PC-3 (cell line): Measurements from ENCODE around the gene GDPD5. TPM values are rescaled to one million over a fixed set of nuclear protein-coding genes. Genes with fewer than 3 reads are reported as not detected.

ENCODE experiments used
- ATAC-seq: fragments of 200-7000 bp; cut with Tn5 transposase; 2 replicates; pipeline ENCODE4 v1.9.1; 2020; ENCODE audit warnings: mild to moderate bottlenecking, moderate library complexity
- BruUV-seq: library from RNA; stranded (reverse); fragments of 400-500 nt; replicated peaks from 2 replicates; lab custom pipeline; 2021; lab: Mats Ljungman, UMichigan
- CTCF ChIA-PET: fragments of 300-600 bp; sonication (Branson Sonifier 250); formaldehyde crosslinking; loops from one replicate; lab custom pipeline; 2022; ENCODE audit warnings: antibody characterized with exemption; lab: Charles Lee
- POLR2A ChIA-PET: fragments of 300-600 bp; sonication (Branson Sonifier 250); formaldehyde crosslinking; loops from one replicate; lab custom pipeline; 2022; ENCODE audit warnings: antibody characterized with exemption; ENCODE audit not compliant: unreplicated experiment; lab: Charles Lee
- DNase-seq: peaks from one replicate; pipeline ENCODE4 v3.0.0-alpha.2; 2015
- H2AFZ ChIP-seq: fragments of 300-600 bp; sonication (generic); 2 replicates; pipeline ENCODE4 v1.6.0; 2016; ENCODE audit warnings: antibody characterized with exemption, low read length
- H3F3A ChIP-seq: fragments of 300-600 bp; sonication (generic); one replicate; pipeline ENCODE4 v1.6.0; 2017; ENCODE audit warnings: antibody characterized with exemption, low read length, control low read depth, mild to moderate bottlenecking; ENCODE audit not compliant: unreplicated experiment
- H3K27ac ChIP-seq: fragments of 300-600 bp; sonication (generic); 2 replicates; pipeline ENCODE4 v1.5.1; 2016; ENCODE audit warnings: mild to moderate bottlenecking, low read length
- H3K27me3 ChIP-seq: fragments of 300-600 bp; sonication (generic); 2 replicates; pipeline ENCODE4 v1.6.1; 2016; ENCODE audit warnings: low read length, mixed read lengths
- H3K36me3 ChIP-seq: fragments of 300-600 bp; sonication (generic); 2 replicates; pipeline ENCODE4 v1.6.1; 2016; ENCODE audit warnings: low read depth, mixed run types, low read length, mixed read lengths
- H3K4me1 ChIP-seq: fragments of 300-600 bp; sonication (generic); 2 replicates; pipeline ENCODE4 v1.5.1; 2016; ENCODE audit warnings: low read length; ENCODE audit not compliant: insufficient read depth
- H3K4me2 ChIP-seq: fragments of 300-600 bp; sonication (generic); 2 replicates; pipeline ENCODE4 v1.6.0; 2016; ENCODE audit warnings: low read length
- H3K4me3 ChIP-seq: fragments of 300-600 bp; sonication (generic); 2 replicates; pipeline ENCODE4 v1.5.1; 2016; ENCODE audit warnings: mild to moderate bottlenecking, low read length, mixed read lengths
- H3K79me2 ChIP-seq: fragments of 300-600 bp; sonication (generic); 2 replicates; pipeline ENCODE4 v1.6.1; 2017; ENCODE audit warnings: low read length, mixed read lengths
- H3K9ac ChIP-seq: fragments of 300-600 bp; sonication (generic); 2 replicates; pipeline ENCODE4 v1.6.0; 2016; ENCODE audit warnings: mild to moderate bottlenecking, low read length
- H3K9me2 ChIP-seq: fragments of 300-600 bp; sonication (generic); replicated peaks from 2 replicates; pipeline ENCODE4 v1.6.1; 2016; ENCODE audit warnings: mixed run types, low read length, mixed read lengths
- H3K9me3 ChIP-seq: fragments of 300-600 bp; sonication (generic); 2 replicates; pipeline ENCODE4 v1.6.1; 2016; ENCODE audit warnings: low read length, mixed read lengths
- H4K20me1 ChIP-seq: fragments of 300-600 bp; sonication (generic); 2 replicates; pipeline ENCODE4 v1.6.1; 2016; ENCODE audit warnings: low read length, mixed read lengths
- CTCF ChIP-seq: fragments of 300-600 bp; sonication (generic); conservative IDR thresholded peaks from 2 replicates; pipeline ENCODE4 v1.5.1; 2017; ENCODE audit warnings: antibody characterized with exemption, low read depth, mild to moderate bottlenecking, low read length
- EZH2 ChIP-seq: fragments of 300-600 bp; sonication (generic); IDR thresholded peaks from one replicate; pipeline ENCODE4 v1.6.1; 2017; ENCODE audit warnings: antibody characterized with exemption, mild to moderate bottlenecking, low read length; ENCODE audit not compliant: unreplicated experiment
- EZH2phosphoT487 ChIP-seq: fragments of 300-600 bp; sonication (generic); IDR thresholded peaks from 2 replicates; pipeline ENCODE4 v1.6.1; 2018; ENCODE audit warnings: mild to moderate bottlenecking, antibody characterized with exemption, low read length, borderline replicate concordance
- intact Hi-C: fragments of 100-400 bp; cut with micrococcal nuclease; formaldehyde crosslinking; loops from 2 replicates; pipeline ENCODE4 v1.9.0; 2023
- total RNA-seq: library from RNA; depleted of rRNA; stranded (reverse); fragments of >200 nt; gene quantifications from 2 replicates; pipeline ENCODE4 v1.2.3, GENCODE V29; 2014

Gene GDPD5
- total RNA-seq, 1 experiment from 2014 or later = 21.4 TPM

GRCh38 chr11:75498556-75499255 is 27.0 kb downstream of the GDPD5 start:
- CTCF ChIA-PET = no interaction called here
- Histone ChIP-seq H3K27me3 (no peaks in the 10 kb centered on the region), H3K79me2 (no peaks in the 10 kb centered on the region), H3K9me2 (no peaks in the 10 kb centered on the region), H2AFZ (no peak overlapping the region), H3K4me1 (peaks cover 41% of the 10 kb centered on the region), H3F3A (no peaks in the 10 kb centered on the region), H3K27ac (peak overlapping the region; percentile 68), H3K9ac (no peak overlapping the region), H3K4me2 (peak overlapping the region; percentile 69), H3K36me3 (no peaks in the 10 kb centered on the region), H4K20me1 (no peaks in the 10 kb centered on the region), H3K4me3 (no peak overlapping the region), H3K9me3 (no peaks in the 10 kb centered on the region)
- no peak for ATAC-seq
- peak; percentile 27 for DNase-seq
- POLR2A ChIA-PET = interaction anchor here (0.5 to 0.6 kb wide), 3 partner anchors 27 to 1211 kb away, joined by 3 to 4 read pairs (median 3); no protein-coding TSS in a partner anchor
- TF ChIP-seq EZH2phosphoT487 (no peak), CTCF (no peak), EZH2 (no peak)
- no TSS peak for BruUV-seq
- intact Hi-C loops = loop anchor here (5.0 kb wide), 2 partner anchors 34 to 51 kb away; no protein-coding TSS in a partner anchor

- ChIA-PET CTCF (no interaction called here), POLR2A (interaction anchor here (0.5 kb wide), 1 partner anchor 70 kb away, joined by 3 read pairs; no protein-coding TSS in a partner anchor)
- H3K27me3 ChIP-seq = no peaks in the 10 kb centered on the region
Measured at GRCh38 chr11:75497788-75498409, 27.8 kb downstream of the GDPD5 start.

More at GRCh38 chr11:75497788-75498409, 27.8 kb downstream of the GDPD5 start:
- Histone ChIP-seq H4K20me1 (no peaks in the 10 kb centered on the region), H3K4me3 (no peak overlapping the region), H3K27ac (no peak overlapping the region), H2AFZ (no peak overlapping the region), H3K79me2 (no peaks in the 10 kb centered on the region), H3K36me3 (no peaks in the 10 kb centered on the region), H3K9me3 (no peaks in the 10 kb centered on the region), H3K4me2 (no peak overlapping the region), H3K9me2 (no peaks in the 10 kb centered on the region), H3K9ac (no peak overlapping the region), H3F3A (no peaks in the 10 kb centered on the region), H3K4me1 (peaks cover 41% of the 10 kb centered on the region)
- no peak for ATAC-seq
- intact Hi-C loops = loop anchor here (5.0 kb wide), 2 partner anchors 34 to 51 kb away; no protein-coding TSS in a partner anchor
- DNase-seq = no peak
- no peak for TF ChIP-seq EZH2phosphoT487
- TF ChIP-seq CTCF = no peak
- no peak for TF ChIP-seq EZH2
- no TSS peak for BruUV-seq
